ENCODE measurements around the gene METTL6. TPM values are rescaled to one million over a fixed set of nuclear protein-coding genes. Genes with fewer than 3 reads are reported as not detected.

METTL6 gene
- total RNA-seq, 1 experiment from 2014 or later = 18.9 TPM

DNA sequence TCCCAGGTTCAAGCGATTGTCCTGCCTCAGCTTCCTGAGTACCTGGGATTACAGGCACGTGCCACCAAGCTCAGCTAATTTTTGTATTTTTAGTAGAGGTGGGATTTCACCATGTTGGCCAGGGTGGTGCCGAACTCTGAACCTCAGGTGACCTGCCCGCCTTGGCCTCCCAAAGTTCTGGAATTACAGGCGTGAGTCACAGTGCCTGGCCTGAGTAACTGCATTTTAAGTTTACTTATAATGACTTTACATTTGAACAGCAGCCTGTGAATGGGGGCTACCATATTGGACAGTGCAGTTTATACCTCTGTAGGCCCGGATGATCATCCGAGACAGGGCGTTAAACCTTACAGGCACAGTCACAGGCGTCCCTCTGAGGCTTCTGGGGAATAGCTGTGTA lies 24.8 kb upstream of the METTL6 start:
- Mint-ChIP-seq H3K27ac (ENCODE audit: unreplicated experiment) (no peak overlapping the region), H3K27me3 (ENCODE audit: insufficient read depth, unreplicated experiment) (no peaks in the 10 kb centered on the region), H3K36me3 (ENCODE audit: insufficient read depth, unreplicated experiment) (no peaks in the 10 kb centered on the region), H3K4me3 (ENCODE audit: unreplicated experiment) (no peak overlapping the region), H3K4me1 (ENCODE audit: low read depth, unreplicated experiment) (peaks cover 6% of the 10 kb centered on the region), H3K9me3 (ENCODE audit: unreplicated experiment) (no peaks in the 10 kb centered on the region)
- Histone ChIP-seq H3K4me1 (no peaks in the 10 kb centered on the region), H3K9me3 (no peaks in the 10 kb centered on the region), H3K4me3 (ENCODE audit: low read depth, low read length) (no peak overlapping the region), H3K36me3 (ENCODE audit: control insufficient read depth, insufficient read depth, low read length) (no peaks in the 10 kb centered on the region), H3K27me3 (replicated peaks; ENCODE audit: control insufficient read depth, insufficient read depth, low read length) (no peaks in the 10 kb centered on the region)
- intact Hi-C loops (cut with micrococcal nuclease; ENCODE audit: unreplicated experiment) = loop anchor here (10.0 kb wide), 1 partner anchor 103 kb away; no protein-coding TSS in a partner anchor
- ChIA-PET CTCF (interaction anchor here (0.6 kb wide), 3 partner anchors 20 to 618 kb away, joined by 3 to 6 read pairs (median 3); no protein-coding TSS in a partner anchor), POLR2A (no interaction called here)
- DNase-seq = no peak
- no peak for TF ChIP-seq CTCF (IDR thresholded peaks at IDR 0.05; ENCODE audit: insufficient read depth in 1 of 2, low read depth in 1 of 2, low read length in 1 of 2, severe bottlenecking in 1 of 2, unreplicated experiment in 1 of 2)
- BruUV-seq (replicated peaks) = no TSS peak

DNA sequence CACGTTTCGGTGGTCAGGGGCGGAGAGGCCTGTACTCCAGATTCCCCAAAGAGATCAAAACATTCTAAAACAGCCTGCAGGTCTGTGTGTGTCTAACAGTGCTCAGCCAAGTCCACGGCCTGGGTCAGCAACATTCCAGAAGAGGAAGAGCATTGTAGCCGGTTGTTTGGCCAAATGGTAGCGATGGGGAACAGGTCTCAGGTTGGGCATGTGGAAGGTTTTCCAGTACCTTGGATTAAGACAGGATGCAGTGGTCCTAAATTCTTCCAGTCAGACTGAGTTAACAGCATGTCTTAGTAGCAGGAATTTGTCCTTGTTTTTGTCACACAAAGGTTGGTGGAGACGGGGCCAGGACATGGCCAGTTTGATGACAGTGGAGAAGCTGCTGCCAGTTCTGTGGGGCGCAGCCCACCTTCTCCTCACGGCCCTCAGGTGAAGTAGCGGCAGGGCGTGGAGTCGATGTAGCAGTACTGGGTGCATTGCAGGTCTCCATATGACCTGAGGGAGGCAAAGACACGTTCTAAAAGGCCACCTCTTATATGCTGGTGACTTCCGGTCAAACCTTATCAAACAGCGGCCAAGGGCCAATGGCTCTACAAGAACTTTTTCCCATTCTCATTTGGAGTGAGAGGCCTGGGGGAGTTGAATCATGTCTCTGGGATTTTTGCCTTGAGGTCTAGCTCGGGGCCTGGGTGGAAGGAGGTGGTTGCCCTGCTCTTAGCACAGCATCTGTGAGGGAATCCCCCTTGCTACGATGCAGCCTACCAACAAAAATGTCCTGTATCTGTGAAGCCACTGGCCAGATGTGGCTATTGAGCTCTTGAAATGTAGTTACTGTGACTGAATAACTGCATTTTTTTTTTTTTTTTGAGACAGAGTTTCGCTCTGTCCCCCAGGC lies 24.1 kb upstream of the METTL6 start:
- no peak overlapping the region for H3K27ac Mint-ChIP-seq (ENCODE audit: unreplicated experiment)
- ChIA-PET CTCF (no interaction called here), POLR2A (no interaction called here)
- no peaks in the 10 kb centered on the region for H3K9me3 Mint-ChIP-seq (ENCODE audit: unreplicated experiment)
- no peaks in the 10 kb centered on the region for H3K36me3 Mint-ChIP-seq (ENCODE audit: insufficient read depth, unreplicated experiment)
- Histone ChIP-seq H3K4me1 (no peaks in the 10 kb centered on the region), H3K36me3 (ENCODE audit: control insufficient read depth, insufficient read depth, low read length) (no peaks in the 10 kb centered on the region), H3K27me3 (replicated peaks; ENCODE audit: control insufficient read depth, insufficient read depth, low read length) (no peaks in the 10 kb centered on the region), H3K4me3 (ENCODE audit: low read depth, low read length) (no peak overlapping the region), H3K9me3 (no peaks in the 10 kb centered on the region)
- no peaks in the 10 kb centered on the region for H3K27me3 Mint-ChIP-seq (ENCODE audit: insufficient read depth, unreplicated experiment)
- intact Hi-C loops (cut with micrococcal nuclease; ENCODE audit: unreplicated experiment) = loop anchor here (10.0 kb wide), 1 partner anchor 103 kb away; no protein-coding TSS in a partner anchor
- no peak for DNase-seq
- H3K4me3 Mint-ChIP-seq (ENCODE audit: unreplicated experiment) = no peak overlapping the region
- TF ChIP-seq CTCF (IDR thresholded peaks at IDR 0.05; ENCODE audit: insufficient read depth in 1 of 2, low read depth in 1 of 2, low read length in 1 of 2, severe bottlenecking in 1 of 2, unreplicated experiment in 1 of 2) = no peak
- peaks cover 6% of the 10 kb centered on the region for H3K4me1 Mint-ChIP-seq (ENCODE audit: low read depth, unreplicated experiment)
- no TSS peak for BruUV-seq (replicated peaks)

DNA sequence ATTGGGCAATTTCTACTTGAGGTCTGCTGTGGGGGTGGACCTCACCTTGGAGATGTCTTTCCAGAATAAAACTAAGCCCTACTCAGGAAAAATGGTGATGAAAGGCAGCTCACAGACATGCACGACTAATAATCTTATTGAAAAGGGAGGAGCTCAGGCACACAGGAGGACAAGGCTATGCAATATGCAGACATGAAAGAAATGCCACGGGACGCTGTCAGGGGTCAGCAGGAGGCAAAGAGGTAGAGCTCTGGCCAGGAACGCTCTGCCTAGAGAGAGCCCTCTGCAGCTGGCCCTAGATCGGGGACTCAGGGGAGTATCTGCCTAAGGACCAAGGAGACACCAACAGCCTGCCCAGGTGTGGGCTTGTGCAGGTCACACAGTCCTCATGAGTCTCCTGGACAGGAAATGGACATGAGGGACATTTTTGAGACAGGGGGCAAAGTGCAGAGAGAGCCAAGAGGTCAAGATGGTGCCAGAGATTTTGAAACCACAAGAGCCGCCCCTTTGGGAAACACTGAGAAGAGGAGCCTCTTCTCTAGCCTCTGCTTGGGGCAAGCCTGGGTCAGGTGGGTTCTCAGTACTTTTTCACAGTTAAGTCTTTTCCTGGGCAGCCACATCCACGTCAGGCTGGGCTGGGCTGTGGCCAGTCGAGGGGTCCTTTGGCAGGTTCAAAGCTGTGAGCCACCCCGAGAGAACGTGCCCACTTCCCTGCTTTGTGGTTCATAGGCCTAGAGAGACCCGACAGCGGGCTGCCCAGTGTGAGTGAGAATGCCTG lies 23.3 kb upstream of the METTL6 start:
- no TSS peak for BruUV-seq (replicated peaks)
- Histone ChIP-seq H3K4me3 (ENCODE audit: low read depth, low read length) (no peak overlapping the region), H3K27me3 (replicated peaks; ENCODE audit: control insufficient read depth, insufficient read depth, low read length) (no peaks in the 10 kb centered on the region), H3K9me3 (no peaks in the 10 kb centered on the region), H3K4me1 (no peaks in the 10 kb centered on the region), H3K36me3 (ENCODE audit: control insufficient read depth, insufficient read depth, low read length) (no peaks in the 10 kb centered on the region)
- no peak overlapping the region for H3K27ac Mint-ChIP-seq (ENCODE audit: unreplicated experiment)
- H3K4me3 Mint-ChIP-seq (ENCODE audit: unreplicated experiment) = no peak overlapping the region
- H3K36me3 Mint-ChIP-seq (ENCODE audit: insufficient read depth, unreplicated experiment) = no peaks in the 10 kb centered on the region
- TF ChIP-seq CTCF (IDR thresholded peaks at IDR 0.05; ENCODE audit: insufficient read depth in 1 of 2, low read depth in 1 of 2, low read length in 1 of 2, severe bottlenecking in 1 of 2, unreplicated experiment in 1 of 2) = no peak
- CTCF ChIA-PET = interaction anchor here (0.6 kb wide), 1 partner anchor 125 kb away, joined by 3 read pairs; no protein-coding TSS in a partner anchor
- no peak for DNase-seq
- peaks cover 6% of the 10 kb centered on the region for H3K4me1 Mint-ChIP-seq (ENCODE audit: low read depth, unreplicated experiment)
- no peaks in the 10 kb centered on the region for H3K27me3 Mint-ChIP-seq (ENCODE audit: insufficient read depth, unreplicated experiment)
- H3K9me3 Mint-ChIP-seq (ENCODE audit: unreplicated experiment) = no peaks in the 10 kb centered on the region
- POLR2A ChIA-PET = no interaction called here
- intact Hi-C loops (cut with micrococcal nuclease; ENCODE audit: unreplicated experiment) = loop anchor here (10.0 kb wide), 1 partner anchor 104 kb away; no protein-coding TSS in a partner anchor
